HFFc6 (cell line): Measurements from ENCODE around the gene BBS5. TPM values are rescaled to one million over a fixed set of nuclear protein-coding genes. Genes with fewer than 3 reads are reported as not detected.

ENCODE experiments used
- DNase-seq: peaks from one replicate; pipeline ENCODE4 v3.0.0-alpha.2; 2018
- H3K27ac Mint-ChIP-seq: 2 replicates; pipeline ENCODE4 v1.8.0; 2020; ENCODE audit warnings: mild to moderate bottlenecking, mixed read lengths
- H3K27me3 Mint-ChIP-seq: 2 replicates; pipeline ENCODE4 v1.8.0; 2021; ENCODE audit warnings: mild to moderate bottlenecking, moderate library complexity, mixed read lengths; ENCODE audit not compliant: insufficient read depth
- H3K36me3 Mint-ChIP-seq: 2 replicates; pipeline ENCODE4 v1.8.0; 2021; ENCODE audit warnings: low read depth, mixed read lengths
- H3K4me1 Mint-ChIP-seq: 2 replicates; pipeline ENCODE4 v1.8.0; 2020; ENCODE audit warnings: low read depth, mixed read lengths
- H3K4me3 Mint-ChIP-seq: 2 replicates; pipeline ENCODE4 v1.8.0; 2020; ENCODE audit warnings: mild to moderate bottlenecking, moderate library complexity, mixed read lengths
- H3K9me3 Mint-ChIP-seq: 2 replicates; pipeline ENCODE4 v1.8.0; 2020; ENCODE audit warnings: mild to moderate bottlenecking, mixed read lengths
- total RNA-seq, 6 experiments: library from RNA; stranded (reverse); fragmentation: NEBNext Ultra II Directional; extraction: Animal tissue kit (Norgen Biotek cat#: 25700); gene quantifications; 2 replicates in 1 of 6; 3 replicates in 5 of 6; pipeline ENCODE4 v1.2.3, GENCODE V29; 2021
- TF ChIP-seq, protein P1 (sequence below): fragments of 200-600 bp; sonication (generic); IDR thresholded peaks from 2 replicates; pipeline ENCODE4 v1.5.0; 2021; ENCODE audit warnings: antibody characterized with exemption, mild to moderate bottlenecking

Gene BBS5
- total RNA-seq, 6 experiments from 2014 or later = 4.8 to 7.0 (median 6.0) TPM

DNA sequence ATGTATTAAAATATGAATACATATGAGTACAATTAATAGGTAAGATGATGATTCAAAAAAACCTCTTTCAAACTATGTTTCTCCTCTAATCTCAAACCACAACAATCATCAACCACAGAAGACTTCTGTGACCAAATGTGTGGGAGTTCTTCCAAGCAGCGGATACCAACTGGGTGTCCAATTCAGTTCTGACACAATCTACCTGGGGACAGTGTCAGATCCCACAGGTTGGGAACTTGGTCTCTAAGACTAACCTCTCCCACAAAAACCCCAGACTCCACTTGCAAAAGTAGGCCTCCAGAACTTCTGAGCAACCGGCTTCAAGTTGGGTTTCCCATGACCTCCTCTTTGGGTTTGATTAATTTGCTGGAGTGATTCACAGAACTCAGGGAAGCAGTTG, 67.5 kb downstream of the BBS5 start:
- no peak overlapping the region for H3K27ac Mint-ChIP-seq
- no peaks in the 10 kb centered on the region for H3K36me3 Mint-ChIP-seq
- no peak overlapping the region for H3K4me3 Mint-ChIP-seq

More for the DNA sequence above, 67.5 kb downstream of the BBS5 start:
- no peak for DNase-seq
- Mint-ChIP-seq H3K9me3 (no peaks in the 10 kb centered on the region), H3K4me1 (no peaks in the 10 kb centered on the region), H3K27me3 (peaks cover 1% of the 10 kb centered on the region; the same call in 1 of the 2 replicates)
- TF ChIP-seq, protein P1, sequence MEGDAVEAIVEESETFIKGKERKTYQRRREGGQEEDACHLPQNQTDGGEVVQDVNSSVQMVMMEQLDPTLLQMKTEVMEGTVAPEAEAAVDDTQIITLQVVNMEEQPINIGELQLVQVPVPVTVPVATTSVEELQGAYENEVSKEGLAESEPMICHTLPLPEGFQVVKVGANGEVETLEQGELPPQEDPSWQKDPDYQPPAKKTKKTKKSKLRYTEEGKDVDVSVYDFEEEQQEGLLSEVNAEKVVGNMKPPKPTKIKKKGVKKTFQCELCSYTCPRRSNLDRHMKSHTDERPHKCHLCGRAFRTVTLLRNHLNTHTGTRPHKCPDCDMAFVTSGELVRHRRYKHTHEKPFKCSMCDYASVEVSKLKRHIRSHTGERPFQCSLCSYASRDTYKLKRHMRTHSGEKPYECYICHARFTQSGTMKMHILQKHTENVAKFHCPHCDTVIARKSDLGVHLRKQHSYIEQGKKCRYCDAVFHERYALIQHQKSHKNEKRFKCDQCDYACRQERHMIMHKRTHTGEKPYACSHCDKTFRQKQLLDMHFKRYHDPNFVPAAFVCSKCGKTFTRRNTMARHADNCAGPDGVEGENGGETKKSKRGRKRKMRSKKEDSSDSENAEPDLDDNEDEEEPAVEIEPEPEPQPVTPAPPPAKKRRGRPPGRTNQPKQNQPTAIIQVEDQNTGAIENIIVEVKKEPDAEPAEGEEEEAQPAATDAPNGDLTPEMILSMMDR = no peak

Other genes starting within 250 kb of the BBS5 start
- not detected for gene LRP2, start 117.0 kb upstream of the BBS5 start, total RNA-seq
- gene KLHL41, start 30.2 kb downstream of the BBS5 start, total RNA-seq = under 1 TPM in 5 of 6 experiments, not detected in 1; 0.09 to 0.31 (median 0.20) TPM
- gene FASTKD1, start 94.4 kb downstream of the BBS5 start, total RNA-seq = 10 to 100 TPM; 15.3 to 20.4 (median 17.2) TPM
- 10 to 100 TPM; 36.5 to 40.3 (median 38.3) TPM for gene PPIG, start 104.9 kb downstream of the BBS5 start, total RNA-seq
- under 1 TPM in 4 of 6 experiments, not detected in 2; 0.10 to 0.19 (median 0.13) TPM for gene CFAP210, start 214.9 kb downstream of the BBS5 start, total RNA-seq
- 1 to 10 TPM; 1.6 to 2.6 (median 2.0) TPM for gene PHOSPHO2, start 215.0 kb downstream of the BBS5 start, total RNA-seq